ENCODE results near the gene SYCP2L.

DNA sequence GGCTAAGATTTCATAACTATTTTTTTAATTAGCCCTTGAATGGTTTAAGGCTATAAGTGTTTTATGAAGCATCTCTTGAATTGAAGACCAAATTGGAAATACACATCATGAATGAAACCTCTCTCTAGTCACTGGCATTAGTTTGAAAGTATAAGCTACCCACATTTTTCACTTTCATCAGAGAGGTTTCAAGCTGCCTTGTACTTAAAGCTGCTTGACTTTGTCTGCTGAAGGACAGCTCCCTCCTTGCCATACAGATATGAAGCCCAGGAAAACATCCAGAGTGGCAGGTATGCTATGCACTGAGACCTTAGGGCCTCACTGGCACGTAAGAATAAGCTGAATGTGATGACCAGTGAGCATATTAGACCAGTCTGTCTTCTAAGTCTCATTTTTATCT, 94.6 kb downstream of the SYCP2L start:
- TF ChIP-seq, protein P1, sequence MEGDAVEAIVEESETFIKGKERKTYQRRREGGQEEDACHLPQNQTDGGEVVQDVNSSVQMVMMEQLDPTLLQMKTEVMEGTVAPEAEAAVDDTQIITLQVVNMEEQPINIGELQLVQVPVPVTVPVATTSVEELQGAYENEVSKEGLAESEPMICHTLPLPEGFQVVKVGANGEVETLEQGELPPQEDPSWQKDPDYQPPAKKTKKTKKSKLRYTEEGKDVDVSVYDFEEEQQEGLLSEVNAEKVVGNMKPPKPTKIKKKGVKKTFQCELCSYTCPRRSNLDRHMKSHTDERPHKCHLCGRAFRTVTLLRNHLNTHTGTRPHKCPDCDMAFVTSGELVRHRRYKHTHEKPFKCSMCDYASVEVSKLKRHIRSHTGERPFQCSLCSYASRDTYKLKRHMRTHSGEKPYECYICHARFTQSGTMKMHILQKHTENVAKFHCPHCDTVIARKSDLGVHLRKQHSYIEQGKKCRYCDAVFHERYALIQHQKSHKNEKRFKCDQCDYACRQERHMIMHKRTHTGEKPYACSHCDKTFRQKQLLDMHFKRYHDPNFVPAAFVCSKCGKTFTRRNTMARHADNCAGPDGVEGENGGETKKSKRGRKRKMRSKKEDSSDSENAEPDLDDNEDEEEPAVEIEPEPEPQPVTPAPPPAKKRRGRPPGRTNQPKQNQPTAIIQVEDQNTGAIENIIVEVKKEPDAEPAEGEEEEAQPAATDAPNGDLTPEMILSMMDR (IDR thresholded peaks at IDR 0.05): no peak
- no peak for TF ChIP-seq EZH2 (IDR thresholded peaks at IDR 0.05)

Measured in neural progenitor cell (in vitro differentiated cells).